GM21786 (cell line): Measurements from ENCODE around the gene BRSK1.
"Not testable (repeated sequence)": the region's sequence is repeated elsewhere in the genome, so short reads cannot be mapped to it uniquely, and the experiment has no call there.

Experiments
- ATAC-seq: cut with Tn5 transposase; IDR thresholded peaks from one replicate; pipeline ENCODE4 v1.9.1; 2021; ENCODE audit not compliant: unreplicated experiment

The BRSK1 gene

DNA sequence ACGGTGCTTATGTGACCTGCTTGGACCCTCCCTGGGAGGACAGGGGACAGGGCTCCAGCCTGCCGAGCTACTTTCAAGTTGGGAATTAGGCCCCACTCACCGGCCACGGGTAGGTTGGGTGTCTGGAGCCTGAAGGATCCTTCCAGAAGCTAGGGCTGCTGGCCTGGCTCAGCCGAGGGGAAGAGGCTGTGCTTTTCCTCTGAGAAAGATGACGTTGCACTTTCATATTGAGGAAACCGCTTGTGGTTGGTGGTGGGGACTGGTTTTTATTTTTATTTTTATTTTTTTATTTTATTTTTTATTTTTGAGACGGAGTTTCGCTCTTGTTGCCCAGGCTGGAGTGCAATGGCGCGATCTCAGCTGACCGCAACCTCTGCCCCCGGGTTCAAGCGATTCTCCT is 41.4 kb downstream of the BRSK1 start, which contains the start of gene TMEM150B:
Gene TMEM150B (minus strand): TSS at position 170 of the 400 bp plus-strand sequence. CDS start 4,305 bp downstream, outside the sequence.
- ATAC-seq, result no peak

DNA sequence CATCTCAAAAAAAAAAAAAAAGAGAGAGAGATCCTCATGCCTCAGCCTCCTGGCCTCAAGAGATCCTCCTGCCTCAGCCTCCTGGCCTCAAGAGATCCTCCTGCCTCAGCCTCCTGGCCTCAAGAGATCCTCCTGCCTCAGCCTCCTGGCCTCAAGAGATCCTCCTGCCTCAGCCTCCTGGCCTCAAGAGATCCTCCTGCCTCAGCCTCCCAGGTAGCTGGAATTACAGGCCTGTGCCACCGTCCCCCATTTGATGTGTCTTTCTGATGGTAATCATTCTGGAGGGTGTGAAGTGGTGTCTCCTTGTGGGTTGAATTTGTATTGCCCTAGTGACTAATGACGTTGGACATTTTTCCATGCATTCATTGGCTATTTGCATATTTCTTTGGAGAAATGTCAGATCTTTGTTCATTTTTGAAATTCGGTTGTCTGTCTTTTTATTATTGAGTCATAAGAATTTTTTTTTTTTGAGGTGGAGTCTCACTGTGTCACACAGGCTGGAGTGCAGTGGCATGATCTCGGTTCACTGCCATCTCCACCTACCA is 45.0 kb downstream of the BRSK1 start:
- not testable (repeated sequence) for ATAC-seq

DNA sequence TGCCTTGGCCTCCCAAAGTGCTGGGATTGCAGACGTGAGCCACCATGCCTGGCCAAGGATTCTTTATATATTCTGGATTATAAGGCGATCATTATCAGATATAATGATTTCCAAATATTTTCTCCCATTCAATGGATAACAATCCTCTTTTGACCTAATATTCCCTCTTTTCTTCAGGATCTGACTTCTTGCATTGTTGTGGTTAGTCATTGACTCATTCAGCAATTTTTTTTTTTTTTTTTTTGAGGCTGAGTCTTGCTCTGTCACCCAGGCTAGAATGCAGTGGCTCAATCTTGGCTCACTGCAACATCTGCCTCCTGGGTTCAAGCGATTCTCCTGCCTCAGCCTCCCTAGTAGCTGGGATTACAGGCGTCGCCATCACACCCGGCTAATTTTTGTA is 46.0 kb downstream of the BRSK1 start:
- not testable (repeated sequence) for ATAC-seq

DNA sequence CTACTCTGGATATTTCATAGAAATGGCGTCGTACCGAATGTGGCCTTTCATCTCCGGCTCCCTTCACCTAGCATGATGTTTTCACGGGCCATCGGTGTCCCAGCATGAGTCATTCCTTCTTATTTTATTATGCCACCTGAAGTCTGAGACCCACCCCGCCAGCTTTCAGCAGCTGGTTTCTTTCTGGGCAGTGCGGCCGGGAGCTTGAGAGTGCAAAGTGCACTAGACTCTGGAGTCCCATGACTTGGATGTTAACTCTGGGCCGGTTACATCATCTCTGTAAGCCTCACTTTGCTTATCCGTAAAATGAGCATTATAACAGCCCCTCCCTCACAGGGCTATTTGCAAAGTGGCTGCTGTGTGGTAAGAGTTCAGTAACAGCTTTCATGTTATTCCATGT is 50.1 kb downstream of the BRSK1 start:
- ATAC-seq, result no peak

DNA sequence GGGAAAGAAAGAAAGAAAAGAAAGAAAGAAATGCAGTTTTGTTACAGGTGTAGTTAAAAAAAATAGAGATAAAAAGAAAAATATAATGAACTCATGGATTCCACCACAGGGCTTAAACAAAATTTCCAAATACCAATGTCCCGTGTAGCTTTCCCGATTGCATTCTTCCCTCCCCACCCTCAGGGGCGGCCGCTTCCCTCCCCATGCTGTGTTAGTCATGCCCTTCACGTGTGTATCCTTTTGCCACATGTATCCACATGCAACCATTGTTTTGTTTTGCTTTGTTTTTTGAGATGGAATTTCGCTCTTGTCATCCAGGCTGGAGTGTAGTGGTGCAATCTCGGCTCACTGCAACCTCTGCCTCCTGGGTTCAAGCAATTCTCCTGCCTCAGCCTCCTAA is 52.3 kb downstream of the BRSK1 start:
- ATAC-seq, result no peak

DNA sequence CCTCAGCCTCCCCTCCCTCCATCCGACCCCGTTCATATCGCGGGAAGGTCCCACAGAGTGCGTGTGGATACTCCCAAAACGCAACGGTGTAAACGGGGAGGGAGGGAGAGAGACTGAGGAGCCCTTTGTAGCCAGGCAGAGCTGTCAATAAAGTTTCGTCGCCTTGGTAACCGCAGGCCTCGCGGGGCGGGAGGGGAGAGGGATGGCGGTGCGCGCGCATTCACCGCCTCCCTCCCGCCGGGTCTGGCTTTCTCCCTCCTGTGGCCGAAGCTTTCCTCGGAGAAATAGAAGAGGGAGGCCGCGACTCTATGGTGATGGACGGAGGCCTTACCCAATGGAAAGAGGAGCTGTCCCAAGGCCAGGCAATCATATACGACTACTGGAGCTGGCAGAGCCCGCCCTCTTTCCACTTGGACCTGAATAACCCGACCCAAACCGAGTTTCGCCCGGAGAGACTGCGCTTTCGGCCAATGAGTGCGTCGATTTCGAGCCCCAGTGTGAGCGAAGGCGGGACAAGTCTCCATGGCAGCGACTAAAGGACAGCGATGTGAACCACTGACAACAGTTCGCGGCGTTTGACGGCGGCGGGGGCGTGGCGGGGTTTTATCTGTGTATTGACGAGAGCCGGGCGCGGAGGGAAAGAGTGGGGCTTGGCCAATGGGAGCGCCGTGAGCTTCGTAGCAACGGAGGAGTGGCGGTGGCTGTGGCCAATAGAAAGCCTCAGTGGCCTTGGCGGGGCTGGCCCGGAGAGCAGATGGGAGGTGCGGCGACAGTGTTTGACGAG is 55.5 kb downstream of the BRSK1 start, which contains the start of gene KMT5C:
Gene KMT5C (plus strand): TSS at position 772 of the 784 bp plus-strand sequence. CDS start 2,061 bp downstream, outside the sequence.
- peak; percentile 76 for ATAC-seq

DNA sequence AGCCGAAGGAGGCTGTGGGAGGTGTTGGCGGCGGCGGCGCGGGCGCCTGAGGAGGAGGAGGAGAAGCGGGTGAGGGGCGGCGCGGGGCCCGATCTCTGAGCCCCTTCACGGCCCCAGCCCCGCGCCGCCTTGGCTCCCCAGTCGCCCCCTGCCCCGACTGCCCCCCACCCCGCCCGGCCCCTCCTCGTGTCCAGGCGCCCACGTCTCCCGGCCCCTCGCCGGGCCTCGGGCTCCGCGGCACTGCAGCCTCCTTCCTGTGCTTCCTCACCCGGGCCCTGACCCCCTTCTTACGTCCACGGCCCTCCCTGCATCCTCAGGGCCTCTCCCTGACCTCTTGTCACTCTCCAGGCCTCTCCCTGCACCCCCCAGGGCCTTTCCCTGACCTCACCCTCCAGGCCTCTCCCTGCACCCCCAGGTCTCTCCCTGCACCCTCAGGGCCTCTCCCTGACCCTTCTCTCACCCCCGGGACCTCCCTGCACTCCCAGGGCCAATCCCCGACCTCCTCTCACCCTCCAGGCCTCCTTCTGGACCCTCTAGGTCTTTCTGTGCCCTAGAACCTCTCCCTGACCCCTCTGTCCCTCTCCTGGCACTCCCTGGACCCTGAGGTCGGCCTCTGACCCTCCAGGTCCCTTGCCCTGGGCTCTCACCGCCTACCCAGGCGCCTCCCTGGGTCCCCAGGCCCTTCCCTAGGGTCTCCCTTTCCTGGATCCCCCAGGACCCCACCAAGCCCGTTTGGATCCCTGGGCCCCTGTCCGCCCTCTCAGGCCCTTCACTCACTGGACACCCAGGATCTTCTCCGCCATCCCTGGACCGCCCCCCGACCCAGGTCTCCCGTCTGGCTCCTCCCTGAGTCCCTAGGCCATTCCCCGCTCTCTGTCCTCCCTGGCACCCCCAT is 56.3 kb downstream of the BRSK1 start:
- ATAC-seq, result no peak

DNA sequence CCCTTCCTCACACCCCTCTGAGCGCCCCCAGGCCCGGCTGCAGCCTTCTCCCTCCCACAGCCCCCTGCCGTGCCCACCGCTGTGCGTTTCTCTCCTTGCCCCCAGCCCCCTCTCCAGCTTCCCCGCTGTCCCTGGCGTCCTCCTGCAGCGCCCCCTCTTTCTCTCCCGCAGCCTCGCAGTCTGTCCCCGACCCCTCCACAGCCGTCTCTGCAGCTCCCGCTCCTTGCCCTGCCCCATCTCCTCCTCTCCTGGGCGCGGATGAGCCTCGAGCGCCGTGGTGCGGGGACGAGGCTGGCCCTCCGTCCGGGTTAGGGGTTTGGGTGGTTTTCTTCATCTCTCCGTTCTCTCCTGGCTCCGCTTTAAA is 57.0 kb downstream of the BRSK1 start:
- ATAC-seq, result no peak

DNA sequence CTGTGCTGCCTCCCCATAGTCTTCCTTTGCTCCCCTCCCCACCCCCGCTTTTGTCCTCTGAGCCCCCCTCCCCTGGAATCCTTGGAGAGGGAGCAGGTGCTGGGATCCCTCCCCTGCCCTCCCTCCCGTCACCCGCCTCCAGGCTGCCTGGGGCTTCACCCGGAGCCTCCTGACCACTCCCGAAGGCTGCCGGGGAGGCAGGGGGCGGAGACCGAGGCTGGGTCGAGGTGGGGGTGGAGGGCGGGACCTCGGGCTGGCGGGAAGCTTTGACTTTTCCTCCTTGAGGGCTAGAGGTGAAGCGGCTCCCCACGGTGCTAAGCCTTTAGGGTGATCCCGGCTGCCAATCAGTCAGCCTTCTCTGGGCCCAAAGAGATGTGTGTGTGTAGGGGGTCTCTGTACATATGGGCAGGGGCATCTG is 57.4 kb downstream of the BRSK1 start:
- no peak for ATAC-seq

DNA sequence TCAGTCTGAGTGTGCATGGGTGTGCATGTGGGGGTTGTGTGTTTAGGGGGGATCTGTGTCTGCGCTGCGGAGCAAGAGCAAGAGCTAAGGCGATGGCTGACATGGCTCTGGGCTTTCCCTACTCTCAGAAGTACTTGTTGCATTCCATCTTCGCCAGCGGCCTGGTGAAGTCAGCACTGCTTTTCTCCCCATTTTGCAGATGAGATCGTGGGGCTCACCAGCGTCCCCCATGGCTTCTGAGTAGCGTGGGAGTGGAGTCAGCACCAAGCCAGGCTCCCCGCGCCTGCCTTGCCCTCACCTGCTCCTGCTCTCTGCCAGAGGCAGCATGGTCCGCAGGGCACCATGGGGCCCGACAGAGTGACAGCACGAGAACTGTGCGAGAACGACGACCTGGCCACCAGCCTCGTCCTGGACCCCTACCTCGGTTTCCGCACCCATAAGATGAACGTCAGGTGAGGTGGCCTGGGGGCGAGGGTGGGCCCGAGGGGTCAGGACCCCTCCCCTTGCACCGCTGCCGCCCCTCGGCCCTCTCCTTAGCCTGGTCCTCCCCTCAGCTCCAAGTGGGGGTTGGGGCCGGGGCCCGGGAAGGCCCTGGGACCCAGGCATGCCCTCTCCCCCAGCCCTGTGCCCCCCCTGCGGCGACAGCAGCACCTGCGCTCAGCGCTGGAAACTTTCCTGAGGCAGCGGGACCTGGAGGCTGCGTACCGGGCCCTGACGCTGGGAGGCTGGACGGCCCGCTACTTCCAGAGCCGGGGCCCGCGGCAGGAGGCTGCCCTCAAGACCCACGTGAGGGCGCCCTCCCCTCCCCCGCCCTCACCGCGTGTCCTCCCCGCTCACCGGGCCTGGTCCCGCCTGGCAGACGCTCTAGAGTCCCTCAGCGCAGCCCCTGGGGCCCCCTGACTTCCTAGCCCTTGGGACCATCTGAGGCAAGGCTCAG is 58.1 kb downstream of the BRSK1 start:
- no peak for ATAC-seq

DNA sequence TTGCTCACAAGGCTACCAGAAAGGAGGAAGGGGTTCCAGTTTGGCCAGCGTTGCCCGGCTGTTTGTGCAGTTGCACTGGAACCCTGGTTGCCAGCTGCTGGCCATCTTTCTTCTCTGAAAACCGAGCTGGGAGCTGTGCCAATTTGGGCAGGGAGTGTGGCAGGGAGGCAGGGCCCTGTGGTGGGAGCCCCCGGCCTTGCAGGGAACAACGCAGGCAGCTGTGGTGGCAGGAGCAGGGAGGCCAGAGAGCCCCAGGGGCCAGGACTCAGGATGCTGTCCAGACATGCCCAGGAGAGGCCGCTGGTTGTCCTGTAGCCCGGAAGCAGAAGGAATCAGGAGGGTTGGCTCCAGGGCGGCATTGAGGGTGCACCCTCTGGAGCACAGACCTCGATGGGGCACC is 60.6 kb downstream of the BRSK1 start:
- no peak for ATAC-seq

DNA sequence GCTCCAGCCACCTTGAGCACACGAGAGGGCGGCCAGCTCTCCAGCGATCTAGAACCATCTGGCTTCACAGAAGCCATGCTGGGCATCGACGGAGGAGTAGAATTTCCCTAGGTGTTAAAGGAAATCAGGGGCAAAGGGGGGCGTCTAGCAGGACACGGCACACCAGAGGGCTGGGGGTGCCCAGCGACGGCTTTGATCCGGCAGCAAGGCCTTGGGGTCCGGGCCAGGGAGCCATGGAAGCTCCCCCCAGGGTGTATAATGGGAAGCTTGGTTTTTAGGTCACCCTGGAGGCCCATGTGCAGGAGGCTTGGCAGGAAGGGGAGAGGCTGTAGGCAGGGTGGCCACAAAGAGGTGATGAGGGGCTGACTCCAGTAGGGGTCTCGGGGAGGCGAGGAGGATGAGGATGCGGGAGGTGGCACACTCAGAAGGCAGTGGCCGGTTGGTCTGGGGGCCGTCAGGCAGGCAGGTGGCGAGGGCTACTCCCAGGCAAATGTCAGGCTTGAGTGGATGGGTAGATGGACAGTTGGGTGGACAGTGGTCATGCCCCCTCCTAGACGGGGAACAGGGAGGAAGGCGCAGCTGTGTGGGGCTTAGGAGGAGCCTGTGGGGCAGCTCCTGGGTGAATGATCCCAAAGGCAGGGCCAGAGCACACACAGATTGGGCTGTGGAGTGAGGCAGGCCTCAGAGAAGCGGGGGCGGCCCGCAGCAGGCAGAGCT is 61.5 kb downstream of the BRSK1 start:
- no peak for ATAC-seq

DNA sequence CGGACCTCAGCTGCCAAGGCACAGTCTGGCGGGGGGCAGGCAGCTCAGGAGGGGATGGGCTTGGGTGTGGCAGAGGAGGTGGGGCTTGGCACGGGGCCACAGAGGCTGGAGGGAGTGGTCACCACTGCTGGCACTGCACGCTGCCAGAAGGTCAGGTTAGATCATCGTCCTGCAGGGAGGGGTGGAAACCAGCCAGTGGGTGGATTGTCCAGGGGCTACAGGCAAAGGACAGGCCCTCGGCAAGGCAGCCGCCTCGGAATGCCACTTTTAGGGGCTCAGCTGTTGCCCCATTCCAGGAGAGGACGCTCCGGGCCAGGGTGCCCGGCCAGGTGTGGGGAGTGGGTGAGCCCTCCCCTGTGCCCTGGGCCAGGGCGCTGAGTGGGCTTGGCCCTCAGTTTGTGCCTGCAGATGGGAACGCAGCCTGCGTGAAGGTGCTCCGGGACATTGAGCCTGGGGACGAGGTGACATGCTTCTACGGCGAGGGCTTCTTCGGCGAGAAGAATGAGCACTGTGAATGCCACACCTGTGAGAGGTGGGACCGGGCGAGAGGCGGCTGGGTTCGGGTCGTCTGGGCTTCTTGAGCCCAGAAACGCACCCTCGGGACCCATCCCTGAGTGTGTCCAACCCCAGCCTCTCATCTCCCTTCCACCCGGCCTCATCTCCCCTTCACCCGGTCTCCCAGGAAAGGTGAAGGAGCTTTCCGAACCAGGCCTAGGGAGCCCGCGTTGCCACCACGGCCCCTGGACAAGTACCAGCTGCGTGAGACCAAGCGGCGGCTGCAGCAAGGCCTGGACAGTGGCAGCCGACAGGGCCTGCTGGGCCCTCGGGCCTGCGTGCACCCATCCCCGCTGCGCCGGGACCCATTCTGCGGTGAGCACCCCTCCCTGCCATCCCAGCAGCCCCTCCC is 62.3 kb downstream of the BRSK1 start:
- no peak for ATAC-seq

DNA sequence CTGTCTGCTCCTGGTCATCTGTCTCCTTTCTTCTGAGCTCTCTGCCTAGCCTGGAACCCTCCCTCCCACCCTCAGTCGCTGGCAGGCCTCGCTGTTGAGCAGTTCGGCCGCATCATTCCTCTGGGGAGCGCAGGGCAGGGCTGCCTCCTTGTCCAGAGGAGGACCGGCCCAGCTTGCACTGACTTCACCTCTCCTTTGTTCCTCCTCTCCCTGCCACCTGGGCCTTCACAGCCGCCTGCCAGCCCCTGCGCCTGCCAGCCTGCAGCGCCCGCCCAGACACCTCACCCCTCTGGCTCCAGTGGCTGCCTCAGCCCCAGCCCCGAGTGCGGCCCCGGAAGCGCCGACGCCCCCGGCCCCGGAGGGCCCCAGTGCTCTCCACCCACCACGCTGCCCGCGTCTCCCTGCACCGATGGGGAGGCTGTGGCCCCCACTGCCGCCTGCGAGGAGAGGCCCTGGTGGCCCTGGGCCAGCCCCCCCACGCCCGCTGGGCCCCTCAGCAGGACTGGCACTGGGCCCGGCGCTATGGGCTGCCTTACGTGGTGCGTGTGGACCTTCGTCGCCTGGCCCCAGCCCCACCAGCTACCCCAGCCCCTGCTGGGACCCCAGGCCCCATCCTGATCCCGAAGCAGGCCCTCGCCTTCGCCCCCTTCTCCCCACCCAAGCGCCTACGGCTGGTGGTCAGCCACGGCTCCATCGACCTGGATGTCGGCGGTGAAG is 63.1 kb downstream of the BRSK1 start:
- ATAC-seq, result no peak

DNA sequence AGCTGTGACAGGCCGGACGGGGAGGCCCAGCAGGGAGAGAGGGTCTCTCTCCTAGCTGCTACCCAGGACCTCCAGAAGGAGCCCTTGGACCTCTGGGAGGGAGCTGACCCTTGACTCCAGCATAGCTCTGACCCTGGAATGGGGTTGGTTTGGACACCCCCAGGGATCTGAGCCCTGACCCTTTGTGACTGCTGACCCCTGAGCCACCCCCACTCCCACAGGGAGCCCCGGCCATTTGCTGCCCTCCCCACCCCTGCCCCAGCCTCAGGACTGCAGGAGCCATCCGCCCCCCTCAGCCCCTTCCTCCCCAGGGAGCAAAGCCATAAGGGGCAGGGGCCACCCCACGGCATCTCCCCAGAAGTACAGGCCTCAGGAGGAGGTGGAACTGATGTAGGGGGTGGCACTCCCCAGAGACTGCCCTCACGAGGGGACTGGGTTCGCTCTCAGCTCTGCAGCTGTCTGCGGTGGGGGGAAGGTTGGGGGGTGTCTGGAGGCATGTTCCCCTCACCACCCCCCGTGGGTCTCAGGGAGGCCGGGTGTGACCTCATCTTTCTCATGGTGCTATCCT is 63.7 kb downstream of the BRSK1 start:
- ATAC-seq, result no peak

DNA sequence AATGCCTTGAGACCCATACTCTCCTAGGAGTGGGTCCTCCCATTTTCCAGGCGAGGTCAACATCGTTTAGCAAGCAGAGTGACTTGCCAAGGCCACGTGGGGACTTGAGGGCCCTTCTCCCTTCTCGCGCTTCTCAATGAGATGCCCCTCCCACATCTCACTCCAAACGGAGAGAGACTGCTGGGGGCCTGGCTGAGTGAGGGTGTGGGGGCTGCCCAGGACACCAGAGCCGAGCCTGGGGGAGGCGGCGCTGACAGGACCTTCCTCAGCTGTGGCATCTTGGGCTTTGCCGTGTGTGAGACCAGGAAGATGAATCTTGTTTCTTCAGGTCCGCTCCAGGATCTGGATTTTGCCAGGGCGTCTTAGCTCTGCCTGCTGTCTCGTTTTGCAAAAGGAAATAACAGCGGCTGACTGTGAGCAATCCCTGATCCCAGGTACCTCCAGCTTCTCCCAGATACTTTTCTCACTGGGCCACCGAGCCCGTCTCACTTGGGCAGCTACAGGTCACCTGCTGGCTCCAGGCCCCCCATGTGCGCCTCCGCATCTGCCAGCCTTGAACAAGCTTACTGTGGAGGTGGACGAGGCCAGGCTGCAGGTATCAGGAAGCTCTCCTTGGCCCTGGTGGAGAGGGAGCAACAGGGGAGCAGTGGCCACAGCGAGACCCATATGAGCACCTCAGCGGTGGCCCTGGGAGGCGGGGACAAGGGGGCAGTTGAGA is 64.7 kb downstream of the BRSK1 start:
- no peak for ATAC-seq

DNA sequence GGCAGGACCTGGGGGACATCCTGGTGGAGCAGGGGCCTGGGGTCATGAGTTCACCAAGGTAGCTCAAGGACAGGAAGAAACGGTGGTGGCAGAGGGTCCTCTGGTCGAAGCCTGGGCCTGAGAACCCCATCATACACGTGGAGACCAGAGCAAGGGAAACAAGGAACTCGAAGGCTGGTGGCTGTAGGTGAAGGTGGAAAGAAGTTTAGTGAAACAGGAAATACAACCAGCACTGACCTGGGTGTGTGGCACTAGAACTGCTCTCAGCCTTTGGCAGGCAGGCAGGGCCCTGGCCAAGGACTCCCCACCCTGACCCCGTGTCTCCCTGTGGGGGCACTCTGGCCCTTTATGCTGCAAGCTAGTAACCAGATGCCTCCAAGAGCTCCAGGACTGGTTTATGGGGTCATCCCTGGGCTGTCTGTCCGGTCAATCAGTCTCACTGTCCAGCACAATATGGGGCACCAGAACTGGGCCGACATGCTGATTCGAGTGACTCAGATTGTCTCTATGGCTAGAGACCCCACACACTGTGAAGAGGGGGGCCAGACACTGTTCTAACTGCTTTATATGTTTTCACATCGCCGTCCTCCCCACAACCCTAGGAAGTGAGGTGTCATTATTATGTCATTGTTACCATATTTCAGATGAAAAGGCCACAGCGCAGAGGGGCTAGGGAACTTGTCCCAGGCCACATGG is 67.0 kb downstream of the BRSK1 start:
- ATAC-seq, result no peak
